ENCODE results near the gene UBE2E2. TPM values are rescaled to one million over a fixed set of nuclear protein-coding genes. Genes with fewer than 3 reads are reported as not detected.

UBE2E2 gene
- total RNA-seq, 1 donor from 2014 or later, result 64.6 TPM

- DNase-seq (ENCODE audit: low spot score), result no peak
These were observed 36.3 kb downstream of the UBE2E2 start for GRCh38 chr3:23239211-23240068.

GRCh38 chr3:23240171-23240785 is 37.2 kb downstream of the UBE2E2 start:
- DNase-seq (ENCODE audit: low spot score), result no peak

GRCh38 chr3:23241256-23241655 is 38.1 kb downstream of the UBE2E2 start:
- DNase-seq (ENCODE audit: low spot score), result no peak

- DNase-seq (ENCODE audit: low spot score), result no peak
These were observed 39.0 kb downstream of the UBE2E2 start for GRCh38 chr3:23242106-23242505.

GRCh38 chr3:23244324-23245041 is 41.4 kb downstream of the UBE2E2 start:
- no peak for DNase-seq (ENCODE audit: low spot score)

GRCh38 chr3:23246651-23247050 is 43.5 kb downstream of the UBE2E2 start:
- DNase-seq (ENCODE audit: low spot score), result no peak

- no peak for DNase-seq (ENCODE audit: low spot score)
These were observed 45.5 kb downstream of the UBE2E2 start for GRCh38 chr3:23248594-23249131.

GRCh38 chr3:23249961-23250360 is 46.8 kb downstream of the UBE2E2 start:
- no peak for DNase-seq (ENCODE audit: low spot score)

- no peak for DNase-seq (ENCODE audit: low spot score)
These were observed 49.0 kb downstream of the UBE2E2 start for GRCh38 chr3:23252122-23252521.

GRCh38 chr3:23253214-23253613 is 50.1 kb downstream of the UBE2E2 start:
- no peak for DNase-seq (ENCODE audit: low spot score)

GRCh38 chr3:23254282-23254681 is 51.2 kb downstream of the UBE2E2 start:
- no peak for DNase-seq (ENCODE audit: low spot score)

- no peak for DNase-seq (ENCODE audit: low spot score)
These were observed 51.7 kb downstream of the UBE2E2 start for GRCh38 chr3:23254835-23255234.

GRCh38 chr3:23256741-23257435 is 53.8 kb downstream of the UBE2E2 start:
- DNase-seq (ENCODE audit: low spot score), result no peak

GRCh38 chr3:23258110-23258509 is 55.0 kb downstream of the UBE2E2 start:
- no peak for DNase-seq (ENCODE audit: low spot score)

- DNase-seq (ENCODE audit: low spot score), result no peak
These were observed 56.4 kb downstream of the UBE2E2 start for GRCh38 chr3:23259515-23259914.

GRCh38 chr3:23262766-23263165 is 59.6 kb downstream of the UBE2E2 start:
- DNase-seq (ENCODE audit: low spot score), result no peak

GRCh38 chr3:23263796-23264195 is 60.7 kb downstream of the UBE2E2 start:
- no peak for DNase-seq (ENCODE audit: low spot score)

GRCh38 chr3:23264413-23264812 is 61.3 kb downstream of the UBE2E2 start:
- DNase-seq (ENCODE audit: low spot score), result no peak

- DNase-seq (ENCODE audit: low spot score), result no peak
These were observed 67.3 kb downstream of the UBE2E2 start for GRCh38 chr3:23270423-23270822.

- DNase-seq (ENCODE audit: low spot score), result no peak
These were observed 69.0 kb downstream of the UBE2E2 start for GRCh38 chr3:23271876-23272741.

Data from mesenteric fat pad (tissue), 1 donor.